Erythroblast (primary cell): ENCODE measurements around the gene APH1B.
"Not testable (repeated sequence)": the region's sequence is repeated elsewhere in the genome, so short reads cannot be mapped to it uniquely, and the experiment has no call there.

ENCODE experiments used
- DNase-seq, 2 experiments: peaks; one replicate each; lab custom pipeline; 2025; lab: John Stamatoyannopoulos, UW
- GATA1 ChIP-seq: IDR thresholded peaks from 2 replicates; pipeline ENCODE4 v1.6.1; 2011; ENCODE audit warnings: low read depth, mild to moderate bottlenecking, control low read depth, low read length, moderate library complexity
- POLR2A ChIP-seq: IDR thresholded peaks from 2 replicates; pipeline ENCODE4 v1.6.1; 2011; ENCODE audit warnings: mild to moderate bottlenecking, low read length

The APH1B gene

DNA sequence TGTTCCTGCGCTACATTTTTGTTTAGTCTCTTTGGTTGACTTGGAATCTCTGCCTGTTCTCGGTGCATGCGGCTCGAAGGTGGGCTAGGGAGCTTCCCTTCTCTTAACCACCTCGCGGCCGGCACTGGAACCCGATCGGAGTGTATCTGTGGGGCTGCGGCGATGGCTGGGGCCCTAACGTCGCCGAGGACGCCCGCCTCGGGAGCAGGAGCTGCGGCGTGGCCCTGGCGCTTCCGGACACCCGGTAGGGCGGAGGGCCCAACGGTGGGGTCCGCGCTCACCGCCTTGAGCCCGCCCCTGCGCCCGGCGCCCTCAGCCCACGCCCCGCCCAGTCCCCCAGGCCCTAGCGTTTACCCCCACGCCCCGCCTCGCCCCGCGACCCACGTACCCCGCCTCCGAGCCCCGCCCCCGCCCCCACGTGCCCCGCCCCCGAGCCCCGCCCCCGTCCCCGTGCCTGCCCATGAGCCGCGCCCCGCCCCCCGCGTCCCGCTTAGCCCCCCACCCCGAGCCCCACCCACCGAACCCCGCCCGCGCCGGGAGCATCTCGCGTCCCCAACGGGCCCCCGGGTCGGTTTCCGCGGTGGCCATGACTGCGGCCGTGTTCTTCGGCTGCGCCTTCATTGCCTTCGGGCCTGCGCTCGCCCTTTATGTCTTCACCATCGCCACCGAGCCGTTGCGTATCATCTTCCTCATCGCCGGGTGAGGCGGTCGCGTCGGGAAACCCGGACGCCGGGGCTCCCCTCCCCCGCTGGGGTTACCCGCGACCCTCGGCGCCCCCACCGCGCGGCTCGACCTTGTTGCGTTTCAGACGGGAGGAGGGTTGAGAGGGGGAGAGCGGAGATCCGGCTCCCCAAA is at the start of gene APH1B:
Gene APH1B, plus strand, starts transcription at position 568 of the 855 bp plus-strand sequence. Its CDS starts 19 bp downstream, at position 587.
- peak; percentile 59 for TF ChIP-seq POLR2A
- no peak for TF ChIP-seq GATA1
- DNase-seq, result peak; percentile 87 to 90

DNA sequence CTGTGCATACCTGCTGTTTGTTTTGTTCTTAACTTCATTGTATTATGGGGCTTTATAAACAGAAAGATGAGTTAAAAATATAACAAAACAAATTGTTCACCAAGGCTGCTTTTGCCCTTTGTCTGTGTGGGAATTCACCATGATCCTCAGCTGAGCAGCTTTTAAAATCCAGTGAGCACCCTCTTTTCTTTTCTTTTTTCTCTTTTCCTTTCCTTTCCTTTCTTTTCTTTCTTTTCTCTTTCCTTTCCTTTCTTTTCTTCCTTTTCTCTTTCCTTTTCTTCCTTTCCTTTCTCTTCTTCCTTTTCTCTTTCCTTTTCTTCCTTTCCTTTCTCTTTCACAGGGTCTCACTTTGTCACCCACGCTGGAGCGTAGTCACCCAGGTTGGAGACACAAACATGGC is 49.7 kb upstream of the APH1B start:
- TF ChIP-seq POLR2A, result no peak
- TF ChIP-seq GATA1, result no peak
- no peak for DNase-seq

DNA sequence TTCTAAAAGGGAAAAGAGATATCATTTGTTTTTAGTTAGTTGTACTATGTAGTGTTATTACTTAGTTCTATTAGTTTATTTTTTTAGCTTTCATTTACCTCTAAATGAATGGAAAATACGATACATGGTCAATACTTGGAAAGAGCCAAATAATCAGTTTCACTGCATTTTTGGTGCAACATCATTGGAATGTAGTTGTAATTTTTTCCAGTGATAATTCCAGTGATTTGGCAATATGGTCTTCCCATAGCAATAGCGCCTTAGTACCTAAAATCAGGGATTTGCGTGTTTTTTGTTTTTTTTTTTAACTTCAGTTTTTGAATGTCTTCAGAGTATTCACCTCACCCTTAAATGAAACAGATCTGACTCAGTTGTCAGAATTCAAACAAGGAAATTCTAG is 46.2 kb upstream of the APH1B start:
- TF ChIP-seq GATA1 (no peak), POLR2A (no peak)
- DNase-seq, result no peak

DNA sequence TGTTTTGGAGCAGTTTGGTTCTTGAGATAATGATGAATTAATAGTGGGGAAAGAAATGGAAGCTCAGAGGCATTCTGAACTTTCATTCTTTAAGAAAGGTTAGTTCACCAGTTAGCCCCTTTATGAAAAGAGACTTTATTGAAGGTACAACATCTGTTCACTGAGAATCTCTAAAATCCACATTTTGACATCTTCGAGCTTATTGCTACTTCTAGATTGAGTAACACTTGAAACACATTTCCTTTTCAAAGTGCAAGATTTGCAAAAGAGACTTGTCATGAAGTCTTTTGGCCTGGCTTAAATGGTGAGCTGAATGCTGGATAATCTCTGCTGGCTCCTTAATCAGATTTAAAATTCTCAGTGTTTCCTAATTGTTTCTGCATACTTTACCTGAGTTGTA is 45.7 kb upstream of the APH1B start:
- no peak for DNase-seq
- TF ChIP-seq GATA1 (no peak), POLR2A (no peak)

DNA sequence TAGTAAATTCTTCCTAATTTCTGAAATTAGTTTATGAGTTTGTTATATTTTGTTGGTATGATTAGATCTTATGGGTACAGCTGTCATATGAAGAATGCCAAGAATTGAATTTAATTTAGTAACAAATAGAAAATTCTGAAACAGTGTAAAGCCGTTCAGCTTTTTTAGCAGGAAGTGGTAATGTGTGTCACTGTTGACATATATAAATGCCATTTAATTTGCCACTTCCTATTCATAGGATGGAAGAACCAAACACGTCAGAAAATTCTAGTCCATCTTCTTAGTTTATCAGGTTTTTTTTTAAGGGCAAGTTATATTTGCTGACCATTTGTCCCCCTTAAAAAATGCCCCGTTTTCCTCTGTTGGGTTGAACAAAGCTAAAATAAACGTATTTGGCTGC is 45.0 kb upstream of the APH1B start:
- no peak for DNase-seq
- TF ChIP-seq GATA1, result no peak
- no peak for TF ChIP-seq POLR2A

DNA sequence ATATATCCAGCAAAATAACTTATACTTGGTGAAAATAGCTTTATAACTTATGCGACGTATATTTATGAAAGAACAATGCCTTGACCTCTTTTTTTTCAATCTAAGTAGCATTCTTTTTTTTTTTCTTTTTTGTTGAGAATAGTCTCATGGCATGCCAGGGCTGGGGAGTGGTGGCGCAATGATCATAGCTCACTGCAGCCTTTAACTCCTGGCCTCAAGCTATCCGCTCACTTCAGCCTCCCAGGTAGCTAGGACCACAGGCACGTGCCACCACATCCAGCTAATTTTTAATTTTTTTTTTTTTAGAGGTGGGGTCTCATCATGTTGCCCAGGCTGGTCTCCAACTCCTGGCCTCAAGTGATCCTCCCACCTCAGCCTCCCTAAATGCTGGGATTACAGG is 44.5 kb upstream of the APH1B start:
- DNase-seq, result no peak
- TF ChIP-seq GATA1 (no peak), POLR2A (no peak)

DNA sequence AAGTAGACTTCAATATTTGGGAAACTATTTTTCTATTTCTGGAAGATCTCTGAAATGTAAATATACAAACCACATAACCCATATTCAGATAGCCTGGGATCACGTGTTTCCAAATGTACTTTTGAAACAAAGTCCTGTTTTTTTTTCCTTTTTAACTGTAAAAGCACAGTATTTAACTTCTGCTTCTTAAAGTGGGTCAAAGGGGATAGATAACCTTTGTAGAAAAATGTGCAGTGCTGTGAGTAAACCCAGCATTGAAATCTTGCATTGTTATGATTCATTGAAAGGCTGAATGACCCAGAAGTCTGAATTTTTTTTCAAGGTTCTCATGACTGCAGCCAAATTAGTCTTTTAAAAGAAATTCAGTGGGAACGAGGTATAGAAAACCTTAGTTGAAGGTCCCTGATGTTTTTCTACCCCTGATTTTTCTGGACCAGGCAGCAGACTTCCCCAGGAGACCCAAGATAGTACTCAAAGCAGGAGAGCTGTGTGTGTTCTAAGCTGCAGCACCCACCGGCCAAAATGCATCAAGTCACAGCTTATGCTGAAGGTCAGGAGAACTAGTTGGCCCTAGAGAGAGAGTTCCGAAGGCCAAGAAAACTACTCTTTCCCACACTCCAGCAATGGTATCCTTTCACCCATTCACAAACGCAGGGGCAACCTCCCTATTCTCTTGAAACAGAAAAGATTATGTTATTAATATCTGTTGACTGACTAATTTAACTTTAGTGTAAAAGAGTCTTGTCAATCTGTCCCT is 43.6 kb upstream of the APH1B start:
- no peak for DNase-seq
- no peak for TF ChIP-seq GATA1
- TF ChIP-seq POLR2A, result no peak

DNA sequence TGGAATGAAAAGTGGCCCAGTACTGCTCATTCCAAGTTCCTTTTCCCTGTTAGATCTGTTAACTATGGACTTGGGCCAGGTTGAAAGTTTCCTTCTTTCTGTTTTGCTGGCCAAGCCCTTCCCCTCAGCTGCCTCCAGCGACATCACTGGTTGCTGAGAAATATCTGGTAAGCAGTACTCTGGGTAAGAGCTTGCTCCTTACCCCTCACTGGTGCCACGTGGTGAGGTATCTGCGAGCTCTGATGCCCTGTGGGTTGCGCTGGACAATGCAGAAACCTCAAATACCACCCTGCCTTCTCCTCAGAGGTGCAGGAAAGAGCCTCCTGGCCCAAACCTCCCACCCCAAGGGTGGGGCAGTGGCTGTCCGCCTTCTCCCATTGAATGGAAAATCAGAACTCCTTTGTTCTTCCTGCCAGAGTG is 42.9 kb upstream of the APH1B start:
- TF ChIP-seq POLR2A, result no peak
- TF ChIP-seq GATA1, result no peak
- DNase-seq, result no peak

DNA sequence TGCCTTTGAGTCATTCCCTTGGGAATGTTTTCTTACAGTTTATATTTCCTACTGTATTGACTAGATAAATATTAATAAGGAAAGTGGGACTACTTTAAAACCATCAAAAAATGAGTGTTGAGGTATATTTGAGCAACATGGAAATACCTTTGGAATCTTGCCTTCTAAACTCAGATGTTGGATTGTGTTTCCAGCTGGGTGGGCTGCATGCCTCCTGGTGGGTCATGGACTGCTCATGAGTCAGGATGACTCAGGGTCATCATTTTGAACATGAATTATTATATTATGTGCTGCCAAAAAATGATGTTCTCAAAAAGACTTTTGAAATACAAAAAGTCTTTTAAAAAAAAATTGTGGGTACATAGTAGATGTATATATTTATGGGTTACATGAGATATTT is 41.1 kb upstream of the APH1B start:
- peak in 1 of 2 experiments; percentile 9 for DNase-seq

DNA sequence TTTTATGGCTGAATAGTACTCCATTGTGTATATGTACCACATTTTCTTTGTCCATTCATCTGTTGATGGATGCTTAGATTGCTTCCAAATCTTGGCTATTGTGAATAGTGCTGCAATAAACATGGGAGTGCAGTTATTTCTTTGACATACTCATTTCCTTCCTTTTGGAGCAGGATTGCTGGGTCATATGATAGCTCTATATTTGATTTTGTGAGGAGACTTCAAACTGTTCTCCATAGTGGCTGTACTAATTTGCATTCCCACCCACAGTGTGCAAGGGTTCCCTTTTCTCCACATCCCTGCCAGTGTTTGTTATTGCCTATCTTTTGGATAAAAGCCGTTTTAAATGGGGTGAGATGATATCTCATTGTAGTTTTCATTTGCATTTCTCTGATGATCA is 40.3 kb upstream of the APH1B start:
- DNase-seq, result not testable (repeated sequence)

More for the DNA sequence above, 41.1 kb upstream of the APH1B start:
- TF ChIP-seq POLR2A (no peak), GATA1 (no peak)

DNA sequence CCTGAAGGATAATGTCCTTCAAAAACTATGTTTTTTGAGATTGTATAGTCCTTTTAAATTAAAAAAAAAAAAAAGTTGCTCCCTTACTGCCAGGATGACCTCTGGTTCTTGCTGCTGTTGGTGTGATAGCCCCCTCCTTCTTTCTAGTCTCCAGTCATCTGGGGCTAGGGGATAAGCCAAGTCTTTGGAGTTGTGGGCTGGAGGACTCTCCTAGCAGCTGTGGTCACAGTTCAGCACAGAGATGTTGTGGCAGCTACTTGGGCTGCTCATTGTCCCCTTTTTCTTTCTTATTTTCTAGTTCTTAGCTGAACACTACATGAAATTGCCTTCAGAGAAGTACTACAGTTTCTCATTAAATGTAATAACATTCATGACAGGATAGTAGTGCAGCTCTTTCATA is 39.2 kb upstream of the APH1B start:
- TF ChIP-seq GATA1 (no peak), POLR2A (no peak)
- DNase-seq, result peak in 1 of 2 experiments; percentile 27

DNA sequence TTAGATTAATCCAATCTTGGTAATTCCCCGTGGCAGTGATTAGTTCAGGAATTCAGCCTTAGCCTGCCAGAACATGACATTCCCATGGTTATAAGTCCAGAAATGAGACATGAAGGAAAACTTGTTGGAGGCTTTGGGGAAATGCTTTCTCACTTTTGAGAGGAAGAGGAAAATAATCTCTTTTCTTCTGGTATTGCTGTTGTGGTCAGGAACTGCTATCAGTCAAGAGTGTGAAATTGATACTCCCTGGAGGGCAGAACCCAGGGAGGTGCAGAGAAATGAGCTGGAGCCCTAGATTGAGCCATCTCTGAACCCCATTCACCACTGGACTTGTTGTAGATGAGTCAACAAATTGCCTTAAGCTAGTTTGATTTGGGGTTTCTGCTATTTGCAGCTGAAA is 38.6 kb upstream of the APH1B start:
- peak; percentile 42 to 51 for DNase-seq
- TF ChIP-seq GATA1, result no peak
- no peak for TF ChIP-seq POLR2A

DNA sequence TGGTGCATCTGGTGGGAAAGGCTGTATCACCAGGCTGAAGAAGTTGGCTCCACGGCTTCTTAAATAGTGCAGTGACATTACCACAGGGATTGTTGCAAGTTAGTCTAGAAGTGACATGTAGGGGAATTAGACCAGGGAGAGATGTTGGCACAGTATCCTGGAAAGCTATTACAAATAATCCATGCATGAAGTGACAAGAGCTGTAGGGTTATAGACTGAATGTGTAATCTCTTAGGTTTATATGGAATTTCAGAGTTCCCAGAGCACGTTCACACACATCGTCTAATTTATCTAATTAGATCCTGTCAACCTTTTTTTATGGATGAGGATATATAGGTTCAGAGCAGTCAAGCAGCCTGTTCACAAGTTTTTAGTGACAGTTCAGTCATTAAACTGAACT is 37.3 kb upstream of the APH1B start:
- TF ChIP-seq GATA1, result no peak
- no peak for TF ChIP-seq POLR2A
- no peak for DNase-seq

DNA sequence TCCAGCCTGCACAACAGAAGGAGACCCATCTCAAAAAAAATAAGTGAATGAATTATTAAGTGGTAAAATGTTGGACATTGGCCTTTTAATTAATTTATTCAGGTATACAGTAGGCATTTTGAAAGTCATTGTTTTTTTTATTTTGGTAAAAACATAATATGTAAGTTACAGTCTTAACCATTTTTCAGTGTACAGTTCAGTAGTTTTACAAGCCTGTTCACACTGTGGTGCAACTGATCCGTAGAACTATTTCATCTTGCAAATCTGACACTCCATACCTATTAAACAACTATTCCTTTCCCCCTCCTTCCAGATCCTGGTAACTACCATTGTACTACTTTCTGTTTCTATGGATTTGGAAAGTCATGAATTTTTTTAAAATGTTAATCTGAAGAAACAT is 36.1 kb upstream of the APH1B start:
- DNase-seq, result no peak
- TF ChIP-seq GATA1 (no peak), POLR2A (no peak)

DNA sequence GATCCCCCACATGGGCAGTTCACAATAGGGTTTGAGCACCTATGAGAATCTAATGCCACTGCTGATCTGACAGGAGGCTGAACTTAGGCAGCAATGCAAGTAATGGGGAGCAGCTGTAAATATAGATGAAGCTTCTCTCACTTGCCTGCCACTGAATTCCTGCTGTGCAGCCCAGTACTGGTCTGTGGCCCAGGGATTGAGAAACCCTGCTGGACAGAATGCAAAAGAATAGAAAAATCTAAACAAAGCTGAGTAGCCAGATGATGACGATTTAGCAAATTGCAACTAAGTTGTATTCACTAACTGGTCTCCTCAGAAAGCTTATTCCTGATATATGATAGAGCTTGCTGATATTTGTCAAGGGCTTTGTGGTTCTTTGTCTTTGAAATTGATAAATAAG is 34.3 kb upstream of the APH1B start:
- TF ChIP-seq POLR2A (no peak), GATA1 (no peak)
- DNase-seq, result no peak
